SKM-1 treated with dmso at 0.1 percent for 144 hours (cell line): ENCODE measurements around the gene WASF2.

Experiments used
- DNase-seq: peaks from one replicate; lab custom pipeline; 2025; ENCODE audit not compliant: unreplicated experiment; lab: John Stamatoyannopoulos, UW

WASF2 gene

DNA sequence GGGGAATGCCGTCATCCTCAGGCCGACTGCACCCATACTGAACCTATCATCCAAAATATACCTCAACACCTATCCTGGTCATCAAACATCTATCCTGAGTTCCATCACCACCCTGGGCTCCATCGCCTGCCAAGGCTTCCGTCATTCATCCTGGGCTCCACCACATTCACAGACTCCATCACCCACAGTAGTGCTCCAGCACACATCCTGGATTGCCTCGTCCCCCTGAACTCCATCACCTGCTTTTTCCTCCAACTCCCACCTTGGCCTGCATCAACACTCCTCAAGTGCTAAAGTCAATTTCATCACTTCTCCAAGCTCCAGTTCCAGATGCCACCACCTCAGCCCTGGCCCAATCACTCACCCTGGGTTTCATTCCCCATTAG, 131.0 kb downstream of the WASF2 start:
- DNase-seq = no peak

DNA sequence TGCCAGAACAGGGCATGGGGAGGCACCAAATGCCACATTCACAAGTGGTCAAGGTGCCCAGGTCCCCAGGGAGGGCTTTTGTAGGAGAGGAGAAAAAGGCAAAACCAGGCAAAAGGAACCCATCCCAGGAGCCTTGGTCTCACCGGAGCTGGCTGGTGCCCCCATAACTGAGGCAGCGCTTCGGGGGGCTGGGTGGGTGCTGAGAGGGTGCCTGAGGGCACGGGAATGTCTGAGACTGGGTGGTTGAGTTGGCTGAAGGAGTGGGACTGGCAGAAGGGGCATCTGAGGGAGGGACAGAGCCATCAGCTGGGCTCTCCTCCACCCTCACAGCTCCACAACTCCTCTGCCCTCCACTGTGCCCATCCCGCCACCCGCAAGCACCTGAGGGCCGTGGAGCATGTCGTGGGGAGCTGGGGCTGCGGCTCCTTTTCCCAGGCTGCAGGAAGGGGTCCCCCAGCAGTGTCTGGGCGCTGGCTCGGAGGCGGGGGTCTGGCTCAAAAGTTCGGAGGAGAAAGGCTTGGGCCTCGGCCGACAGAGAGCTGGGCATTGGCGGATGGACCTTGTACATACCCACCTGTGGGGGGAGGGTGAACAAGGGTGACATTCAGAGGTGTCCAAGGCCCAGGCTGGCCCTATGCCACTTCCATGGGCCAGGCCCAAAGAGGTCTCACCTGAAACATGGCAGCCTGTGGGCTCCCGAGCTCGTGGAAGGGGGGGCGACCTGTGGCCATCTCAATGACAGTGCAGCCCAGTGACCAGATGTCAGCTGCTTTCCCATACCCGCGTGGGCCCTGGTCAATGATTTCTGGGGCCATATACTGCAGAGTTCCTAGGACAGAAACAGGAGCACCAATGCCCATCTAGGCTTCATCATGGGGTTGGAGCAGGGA, 131.7 kb downstream of the WASF2 start:
- no peak for DNase-seq

DNA sequence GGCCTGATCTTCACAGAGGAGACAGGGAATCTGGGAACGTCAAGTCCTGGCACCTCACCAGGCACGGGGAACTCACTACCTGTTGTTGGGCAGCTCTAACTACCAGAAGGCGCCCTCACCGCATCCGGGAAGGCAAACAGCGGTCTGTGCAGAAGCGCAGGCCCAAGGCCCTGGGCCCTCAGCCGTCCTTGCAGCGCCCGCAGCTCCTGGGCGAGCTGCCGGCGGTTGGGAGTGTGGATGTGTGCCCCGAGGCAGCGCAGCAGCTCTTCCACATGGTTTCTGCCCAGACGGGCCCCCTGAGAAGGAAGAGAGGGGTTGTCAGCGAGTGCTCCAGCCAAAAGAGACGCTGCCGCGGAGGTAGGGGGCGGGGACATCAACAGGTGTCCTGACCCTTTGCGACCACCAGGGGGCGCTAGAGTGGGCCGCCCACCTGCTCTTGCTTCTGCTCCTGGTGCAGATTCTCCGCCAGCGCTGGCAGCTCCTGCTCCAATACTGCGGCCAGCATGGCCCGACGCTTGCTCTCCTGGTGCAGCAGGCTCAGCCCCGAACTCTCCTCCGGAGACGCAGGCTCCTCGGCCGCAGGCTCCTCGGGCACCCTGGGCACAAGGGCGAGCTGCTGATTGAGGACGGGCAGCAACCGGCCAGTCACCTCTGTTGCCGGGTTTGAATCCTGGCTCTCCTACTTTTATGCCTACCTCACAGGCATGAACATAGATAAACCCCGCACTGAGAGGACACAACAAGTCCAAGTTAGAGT, 132.5 kb downstream of the WASF2 start:
- DNase-seq = peak; percentile 63

DNA sequence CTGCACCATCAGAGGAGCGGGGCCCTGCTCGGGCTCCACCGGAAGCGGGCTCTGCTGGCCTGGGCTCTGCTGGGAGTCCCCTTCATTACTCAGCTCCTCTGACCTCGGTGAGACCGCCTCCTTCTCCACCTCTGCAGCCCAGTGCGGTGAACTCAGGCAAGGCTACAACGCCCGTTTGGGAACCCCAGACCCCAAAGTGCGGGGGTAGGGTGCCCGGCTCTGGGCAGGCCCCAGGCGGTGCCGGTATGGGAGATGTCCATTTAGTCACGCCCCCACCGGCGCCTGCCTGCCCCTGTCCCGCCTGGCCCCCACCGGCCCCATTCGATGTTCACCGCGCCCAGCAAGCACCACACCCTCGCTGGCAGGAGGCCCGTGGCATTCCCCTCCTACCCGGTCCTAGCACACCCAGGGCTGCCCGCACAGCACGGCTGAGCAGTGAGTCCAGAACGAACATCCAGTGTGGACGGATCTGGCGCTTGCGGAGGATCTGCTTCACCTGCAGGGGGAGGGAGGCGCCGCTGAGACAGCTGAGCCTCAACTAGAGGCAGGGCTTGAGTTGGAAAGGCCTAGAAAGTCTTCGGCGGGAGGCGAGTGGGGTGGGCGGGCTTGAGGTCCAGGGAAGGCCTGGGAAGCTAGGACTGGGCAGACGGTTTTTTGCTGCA, 133.2 kb downstream of the WASF2 start:
- DNase-seq = no peak

DNA sequence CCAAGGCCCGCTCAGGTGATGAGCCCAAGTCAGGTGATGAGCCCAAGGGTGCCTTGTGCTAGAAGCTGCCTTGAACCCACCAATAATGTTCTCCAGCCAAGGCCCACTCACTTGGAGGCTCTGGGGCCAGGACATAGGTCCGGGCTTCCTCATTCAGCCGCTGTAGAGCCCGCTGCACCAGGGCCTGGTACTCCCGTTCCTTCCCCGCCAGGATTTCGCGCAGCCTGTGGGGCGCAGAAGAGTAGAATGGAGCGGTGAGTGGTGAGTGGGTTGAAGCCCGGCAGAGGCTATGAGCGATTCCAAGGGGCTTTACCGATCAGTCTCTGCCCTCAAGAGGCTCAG, 133.7 kb downstream of the WASF2 start:
- no peak for DNase-seq

DNA sequence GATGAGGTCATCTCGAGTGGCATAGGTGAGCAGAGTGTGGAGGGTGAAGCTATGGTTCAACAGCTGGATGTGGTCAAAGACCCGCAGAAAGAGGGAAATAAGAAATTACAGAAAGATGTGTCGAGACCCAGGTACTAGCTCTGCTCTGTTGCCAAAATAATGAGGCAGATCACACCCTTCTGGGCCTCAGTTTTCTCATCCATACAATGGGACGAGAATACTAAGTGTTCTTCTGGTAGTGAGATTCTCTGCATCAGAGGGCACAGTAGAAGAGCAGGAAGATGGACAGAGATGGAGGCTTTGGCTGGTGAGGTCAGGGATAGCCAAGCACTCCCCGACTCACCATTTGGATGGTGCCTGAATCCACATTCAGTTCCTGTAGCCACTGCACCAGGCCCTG, 134.3 kb downstream of the WASF2 start:
- DNase-seq = no peak
